ENCODE measurements around the gene RBM6. TPM values are rescaled to one million over a fixed set of nuclear protein-coding genes. Genes with fewer than 3 reads are reported as not detected.
"Not testable (repeated sequence)": the region's sequence is repeated elsewhere in the genome, so short reads cannot be mapped to it uniquely, and the experiment has no call there.

The RBM6 gene, protein sequence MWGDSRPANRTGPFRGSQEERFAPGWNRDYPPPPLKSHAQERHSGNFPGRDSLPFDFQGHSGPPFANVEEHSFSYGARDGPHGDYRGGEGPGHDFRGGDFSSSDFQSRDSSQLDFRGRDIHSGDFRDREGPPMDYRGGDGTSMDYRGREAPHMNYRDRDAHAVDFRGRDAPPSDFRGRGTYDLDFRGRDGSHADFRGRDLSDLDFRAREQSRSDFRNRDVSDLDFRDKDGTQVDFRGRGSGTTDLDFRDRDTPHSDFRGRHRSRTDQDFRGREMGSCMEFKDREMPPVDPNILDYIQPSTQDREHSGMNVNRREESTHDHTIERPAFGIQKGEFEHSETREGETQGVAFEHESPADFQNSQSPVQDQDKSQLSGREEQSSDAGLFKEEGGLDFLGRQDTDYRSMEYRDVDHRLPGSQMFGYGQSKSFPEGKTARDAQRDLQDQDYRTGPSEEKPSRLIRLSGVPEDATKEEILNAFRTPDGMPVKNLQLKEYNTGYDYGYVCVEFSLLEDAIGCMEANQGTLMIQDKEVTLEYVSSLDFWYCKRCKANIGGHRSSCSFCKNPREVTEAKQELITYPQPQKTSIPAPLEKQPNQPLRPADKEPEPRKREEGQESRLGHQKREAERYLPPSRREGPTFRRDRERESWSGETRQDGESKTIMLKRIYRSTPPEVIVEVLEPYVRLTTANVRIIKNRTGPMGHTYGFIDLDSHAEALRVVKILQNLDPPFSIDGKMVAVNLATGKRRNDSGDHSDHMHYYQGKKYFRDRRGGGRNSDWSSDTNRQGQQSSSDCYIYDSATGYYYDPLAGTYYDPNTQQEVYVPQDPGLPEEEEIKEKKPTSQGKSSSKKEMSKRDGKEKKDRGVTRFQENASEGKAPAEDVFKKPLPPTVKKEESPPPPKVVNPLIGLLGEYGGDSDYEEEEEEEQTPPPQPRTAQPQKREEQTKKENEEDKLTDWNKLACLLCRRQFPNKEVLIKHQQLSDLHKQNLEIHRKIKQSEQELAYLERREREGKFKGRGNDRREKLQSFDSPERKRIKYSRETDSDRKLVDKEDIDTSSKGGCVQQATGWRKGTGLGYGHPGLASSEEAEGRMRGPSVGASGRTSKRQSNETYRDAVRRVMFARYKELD
- polyA plus RNA-seq (2013, experiment 1 of 2; ENCODE audit: insufficient read length) = 56.8 TPM
- 61.0 TPM for polyA plus RNA-seq (2013, experiment 2 of 2; ENCODE audit: insufficient read length)

DNA sequence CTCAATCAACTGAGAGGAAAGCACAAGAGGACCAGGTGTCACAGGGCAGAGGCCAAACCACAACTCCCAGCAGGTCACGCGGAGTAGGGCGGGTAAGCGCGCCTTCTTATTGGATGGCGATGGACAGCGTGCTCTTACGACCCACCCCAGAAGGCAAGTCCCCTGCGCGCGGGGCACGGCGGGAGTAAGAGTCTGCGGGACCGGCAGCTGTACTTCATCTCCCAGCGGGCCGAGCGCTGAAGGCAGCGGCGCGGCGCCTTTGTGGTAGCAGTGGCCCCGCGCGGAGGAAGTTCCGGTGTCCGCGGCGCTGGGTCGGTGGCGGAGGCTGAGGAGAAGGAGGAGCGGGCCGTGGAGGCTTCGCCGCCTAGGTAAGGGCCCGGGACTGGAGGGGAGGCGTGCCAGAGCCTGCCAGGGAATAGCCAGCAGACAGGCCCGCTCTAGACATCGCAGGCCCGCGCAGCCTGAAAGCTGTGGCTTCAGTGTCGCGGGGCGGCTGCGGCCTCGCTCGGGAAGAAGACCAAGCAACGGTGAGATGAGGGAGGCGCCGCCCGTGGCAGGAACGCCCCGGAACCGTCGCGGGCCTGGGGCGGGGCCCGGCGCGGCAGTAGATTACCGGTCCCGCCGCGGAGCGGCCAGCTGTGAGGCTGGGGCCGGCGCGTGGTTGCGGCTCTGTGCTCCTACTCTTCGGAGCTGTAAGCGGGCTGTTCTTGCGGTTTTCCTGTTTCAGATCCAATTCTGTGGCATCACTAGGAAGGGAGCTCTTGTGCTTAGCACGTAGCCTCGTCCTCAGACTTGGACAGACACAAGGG is at the start of gene RBM6:
TSS of gene RBM6 (plus strand) at position 293 of the 809 bp plus-strand sequence. CDS start 22,492 bp downstream, outside the sequence.
- DNase-seq = peak; percentile 97

DNA sequence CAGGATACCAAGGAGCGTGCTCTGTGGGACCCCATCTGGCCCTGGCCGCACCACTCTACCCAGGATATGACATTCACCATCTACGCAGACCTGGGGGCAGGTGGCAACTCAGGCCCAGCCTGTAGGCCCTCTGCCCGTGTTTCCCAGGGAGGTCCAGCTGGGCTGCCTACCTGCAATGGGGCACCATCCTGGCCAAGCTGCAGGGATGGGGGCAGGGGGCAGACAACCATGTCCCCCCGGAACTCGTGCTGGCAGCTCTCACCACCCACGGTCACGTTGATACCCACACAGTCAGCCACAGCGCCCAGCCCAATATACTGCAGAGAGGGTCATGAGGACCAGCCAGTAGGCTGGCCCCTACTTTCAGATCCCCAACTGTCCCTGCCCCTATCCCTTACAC is 44.2 kb upstream of the RBM6 start:
- DNase-seq = no peak

DNA sequence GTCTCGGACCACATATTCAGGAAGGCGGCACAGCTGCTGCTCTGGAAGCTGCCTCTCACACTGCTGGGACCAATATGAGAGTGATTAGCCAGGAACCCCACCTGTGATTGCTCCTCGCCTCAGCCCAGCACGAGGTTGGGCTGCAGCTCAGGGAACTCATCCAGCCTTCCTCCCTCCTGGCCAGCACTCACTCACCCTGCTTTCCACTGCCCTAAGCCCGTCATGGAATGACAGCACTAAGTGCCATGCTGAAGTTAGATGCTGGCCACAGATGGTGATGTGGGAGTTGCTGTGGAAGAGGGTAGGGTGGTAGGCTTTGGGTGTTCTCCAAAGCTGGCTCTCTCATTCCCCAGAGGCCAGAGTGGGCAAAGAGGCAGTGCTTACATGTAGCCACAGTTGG is 43.6 kb upstream of the RBM6 start:
- no peak for DNase-seq

DNA sequence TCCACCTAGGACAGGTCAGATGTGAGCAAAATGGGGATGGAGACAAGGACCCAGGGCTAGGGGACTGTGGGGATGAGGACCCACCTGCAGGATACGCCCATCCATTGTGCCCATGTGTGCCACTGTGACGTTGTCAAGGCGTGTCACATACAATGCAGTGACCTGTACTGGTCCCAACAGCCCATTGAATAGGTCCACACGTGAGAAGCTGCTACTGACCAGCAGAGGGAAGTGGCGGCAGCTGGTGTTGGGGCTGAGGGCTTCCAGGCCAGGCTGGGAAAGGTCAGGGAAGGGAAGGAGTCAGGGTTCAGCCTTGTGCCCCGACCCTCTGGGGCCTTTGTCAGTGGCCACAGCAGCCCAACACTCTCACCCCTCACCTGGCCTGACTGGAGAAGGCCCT is 41.0 kb upstream of the RBM6 start:
- DNase-seq = no peak

DNA sequence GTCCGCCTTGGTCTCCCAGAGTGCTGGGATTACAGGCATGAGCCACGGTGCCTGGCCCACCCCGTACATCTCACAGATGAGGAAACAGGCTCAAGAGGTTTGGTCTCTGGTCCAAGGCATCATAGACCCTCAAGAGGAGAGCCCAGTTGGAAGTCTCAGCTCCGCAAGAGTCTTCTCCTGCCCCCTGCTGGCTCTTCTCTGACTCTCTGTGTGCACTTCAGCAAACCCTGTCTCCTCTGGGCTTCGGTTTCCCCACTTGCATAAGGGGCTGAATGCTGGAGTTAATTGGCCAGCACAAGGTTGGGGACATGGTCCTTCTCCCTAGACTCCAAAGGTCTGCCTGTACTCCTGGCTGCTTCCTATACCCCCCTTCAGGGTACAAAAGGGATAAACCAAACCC is 40.1 kb upstream of the RBM6 start:
- DNase-seq = peak; percentile 7

DNA sequence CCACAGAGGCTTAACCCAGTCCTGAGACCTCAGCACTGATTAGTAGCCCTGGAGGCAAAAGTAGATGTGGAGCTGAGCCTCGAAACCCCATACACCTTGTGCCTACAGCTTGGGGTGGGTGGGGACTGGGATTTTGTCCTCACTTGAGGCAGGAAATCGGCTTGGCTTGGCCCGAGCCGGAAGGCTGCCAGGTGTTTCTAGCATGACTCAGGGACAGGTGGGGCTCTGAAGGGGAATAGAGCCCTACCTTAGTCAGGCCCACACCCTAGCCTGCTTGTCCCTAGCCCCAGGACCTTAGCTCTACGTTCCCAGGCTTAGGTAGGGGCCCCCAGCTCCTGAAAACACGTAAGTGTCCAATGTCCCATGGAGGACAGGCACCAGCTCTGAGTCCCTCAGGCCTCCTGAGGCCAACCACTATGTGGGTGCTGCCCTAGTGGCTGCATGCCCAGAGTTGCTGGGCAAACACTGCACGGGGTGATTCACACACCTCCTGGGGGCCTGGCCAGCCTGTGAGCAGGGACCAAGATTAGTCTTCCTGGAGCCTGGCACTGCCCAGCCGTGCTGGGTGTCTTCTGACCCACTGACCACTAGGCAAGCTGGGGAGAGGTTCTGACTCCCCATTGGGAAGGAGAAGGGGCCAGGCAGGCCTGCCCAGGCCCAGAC is 39.3 kb upstream of the RBM6 start:
- DNase-seq = peak; percentile 23

DNA sequence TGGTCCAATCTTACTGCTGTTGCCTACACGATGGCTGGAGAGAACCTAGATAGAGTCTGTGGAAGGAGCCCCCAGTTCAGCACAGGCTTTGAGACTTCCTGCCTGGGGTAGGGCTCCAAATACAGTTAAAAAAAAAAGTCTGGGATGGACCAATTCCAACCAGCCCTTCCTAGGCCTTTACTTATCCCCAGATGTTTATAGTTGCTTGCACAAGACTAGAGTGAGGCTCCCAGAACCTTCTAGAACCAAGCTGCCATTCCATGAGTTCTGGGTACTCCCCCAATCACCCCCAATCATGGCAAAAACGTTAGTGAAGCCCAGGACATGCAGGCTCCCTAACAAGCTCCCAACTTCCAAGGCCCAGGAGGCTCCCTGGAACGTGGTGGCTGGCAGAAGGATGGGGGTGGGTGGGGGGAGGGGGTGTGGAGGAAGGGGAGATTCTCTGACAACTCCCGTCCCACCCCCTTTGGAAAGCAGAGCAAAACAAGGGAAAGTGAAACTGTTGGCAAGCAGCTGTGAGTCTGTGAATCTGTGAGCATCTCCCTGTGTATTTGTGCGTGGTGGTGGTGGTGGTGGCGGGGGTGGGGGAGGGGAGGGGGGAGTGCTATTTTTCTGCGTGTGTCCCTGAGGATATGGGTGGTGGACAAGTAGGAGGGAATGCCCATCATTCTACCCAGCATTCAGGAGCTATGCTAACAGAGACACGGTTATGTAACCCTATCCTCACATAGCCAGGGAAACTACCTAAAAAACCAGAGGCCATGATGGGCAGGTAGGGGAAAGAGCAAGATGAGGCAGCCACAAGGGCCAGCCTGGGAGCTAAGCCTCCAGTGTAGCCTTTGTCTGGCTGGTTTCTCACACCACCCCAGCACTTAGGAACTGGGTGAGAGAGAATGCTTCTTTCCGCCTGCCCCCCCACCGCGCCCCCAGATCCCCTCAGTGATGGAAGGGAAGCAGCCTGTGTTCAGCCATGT is 38.3 kb upstream of the RBM6 start:
- no peak for DNase-seq

DNA sequence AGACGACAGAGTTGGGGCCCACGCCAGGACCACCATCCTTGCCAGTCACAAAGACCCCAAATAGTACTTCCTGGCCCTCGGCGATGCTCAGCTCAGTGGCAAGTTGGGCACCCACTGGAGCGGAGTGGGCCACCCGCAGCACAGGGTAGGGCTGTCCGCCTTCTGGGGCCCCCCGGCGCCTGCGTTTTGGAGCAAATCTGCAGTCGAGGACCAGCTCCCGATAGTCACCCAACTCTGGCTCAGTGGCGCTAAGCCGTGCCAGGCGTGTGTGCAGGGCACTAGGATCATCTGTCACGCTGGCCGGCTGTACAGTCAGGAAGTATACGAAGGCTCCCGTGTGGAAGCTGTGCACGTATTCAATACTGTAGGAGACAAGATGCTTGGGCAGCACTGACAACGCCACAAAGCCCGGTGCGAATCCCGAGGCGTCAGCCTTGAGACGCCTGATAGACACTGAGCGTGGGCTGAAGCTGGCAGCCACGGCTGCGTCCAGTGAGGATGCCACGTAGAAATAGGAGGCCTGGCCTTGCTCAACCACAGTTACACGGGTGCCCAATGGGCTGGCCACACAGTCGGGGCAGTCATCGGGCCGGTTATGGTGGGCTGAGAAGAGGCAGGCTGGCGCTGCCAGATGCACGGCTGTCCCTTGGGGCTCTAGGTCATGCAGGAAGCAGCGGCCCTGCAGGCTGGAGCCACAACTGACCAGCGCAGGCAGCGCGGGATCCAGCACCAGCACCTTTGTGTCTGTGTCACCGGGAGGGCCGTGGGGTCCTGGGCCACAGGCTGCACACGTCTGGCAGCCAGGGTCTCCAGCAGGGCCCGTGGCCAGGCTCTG is 37.2 kb upstream of the RBM6 start:
- no peak for DNase-seq

DNA sequence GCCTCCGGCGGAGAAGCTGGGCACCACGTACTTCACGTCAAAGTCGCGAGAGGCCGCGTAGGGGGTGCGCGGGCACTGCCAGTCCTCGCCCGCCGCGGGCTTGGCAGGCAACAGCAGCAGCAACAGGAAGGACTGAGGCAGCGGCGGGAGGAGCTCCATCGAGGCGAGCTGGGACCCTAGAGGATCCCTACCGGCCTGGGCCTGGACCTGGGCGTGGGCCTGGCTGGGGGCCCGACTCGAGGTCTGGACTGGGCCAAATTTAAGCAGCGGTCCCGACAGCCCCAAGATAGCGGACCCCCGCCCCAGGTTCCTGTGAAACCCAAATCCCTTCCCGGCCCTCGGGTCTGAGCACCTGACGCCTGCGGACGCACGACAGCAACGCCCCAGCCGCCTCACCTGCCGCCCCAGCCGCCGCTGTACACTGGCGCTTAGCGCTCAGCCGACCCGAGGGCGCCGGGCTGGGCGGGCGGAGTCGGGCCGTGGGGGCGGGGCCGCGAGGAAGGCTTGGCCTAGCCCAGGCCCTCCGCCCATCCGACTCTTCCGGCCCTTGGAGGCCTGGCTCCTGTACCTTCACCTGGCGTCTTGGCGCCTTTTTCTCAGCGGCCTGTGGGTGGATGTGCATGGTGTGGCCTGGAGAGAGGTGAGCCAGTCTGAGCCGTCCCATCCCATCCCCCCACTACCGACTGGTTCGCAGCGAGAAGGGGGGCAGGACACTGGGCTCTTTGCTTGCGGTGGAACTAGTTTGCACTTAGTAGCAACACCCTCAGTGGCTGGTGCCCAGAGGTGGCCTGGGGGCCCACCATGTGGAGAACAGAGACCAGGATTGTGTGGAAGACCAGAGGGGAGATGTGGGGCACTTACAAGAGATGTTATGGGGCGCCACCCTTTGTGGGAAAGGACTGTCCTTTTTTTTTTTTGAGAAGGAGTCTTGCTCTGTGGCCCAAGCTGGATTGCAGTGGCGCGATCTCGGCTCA is 36.2 kb upstream of the RBM6 start, which contains the start of gene MST1R:
TSS of gene MST1R (minus strand) at position 423 of the 974 bp plus-strand sequence. CDS start at position 159, 264 bp downstream.
- peak; percentile 22 for DNase-seq

DNA sequence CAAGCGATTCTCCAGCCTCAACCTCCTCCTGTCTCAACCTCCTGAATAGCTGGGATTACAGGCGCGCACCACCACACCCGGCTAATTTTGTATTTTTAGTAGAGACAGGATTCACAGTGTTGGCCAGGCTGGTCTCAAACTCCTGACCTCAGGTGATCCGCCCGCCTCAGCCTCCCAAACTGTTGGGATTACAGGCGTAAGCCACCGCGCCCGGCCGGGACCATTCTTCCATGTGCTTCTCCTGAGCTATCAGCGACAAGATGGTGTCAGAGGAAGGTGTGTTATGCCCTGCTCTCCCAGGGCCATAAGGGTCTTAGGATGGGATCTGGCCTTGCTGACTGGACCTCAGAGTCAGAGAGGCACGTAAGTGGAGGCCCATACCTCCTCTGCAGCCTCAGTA is 35.5 kb upstream of the RBM6 start:
- not testable (repeated sequence) for DNase-seq

DNA sequence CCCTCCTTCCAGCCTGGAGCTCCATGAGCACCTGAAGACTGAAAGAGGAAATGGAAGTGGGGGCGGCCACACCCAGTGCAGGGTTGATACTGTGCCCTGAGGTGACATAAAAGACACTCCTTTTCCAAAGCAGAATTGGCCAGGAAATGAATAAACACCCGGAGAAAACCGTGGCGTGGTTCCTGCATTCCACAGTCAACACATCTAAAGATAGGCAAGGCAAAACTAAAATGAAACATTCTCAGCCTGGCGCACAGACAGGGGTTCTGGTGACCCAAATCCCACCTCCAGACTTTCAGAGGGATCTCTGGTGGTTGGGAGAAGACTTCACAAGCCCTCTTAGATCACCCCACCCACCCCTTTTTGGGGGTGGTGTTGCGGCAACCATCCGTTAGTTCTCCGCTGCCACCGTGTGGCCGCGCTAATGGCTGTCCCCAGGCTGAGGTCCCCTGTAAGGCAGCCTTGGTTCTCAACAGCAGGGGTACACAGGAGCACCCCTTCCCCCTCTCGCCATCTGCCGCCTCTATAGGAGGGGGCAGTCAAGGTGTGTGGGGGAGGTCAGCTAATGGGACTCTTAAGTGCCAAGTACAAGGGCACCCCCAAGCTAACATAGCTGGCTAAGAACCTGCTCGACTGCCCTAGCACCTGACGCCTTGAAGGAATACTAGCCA is 33.7 kb upstream of the RBM6 start:
- peak; percentile 41 for DNase-seq

DNA sequence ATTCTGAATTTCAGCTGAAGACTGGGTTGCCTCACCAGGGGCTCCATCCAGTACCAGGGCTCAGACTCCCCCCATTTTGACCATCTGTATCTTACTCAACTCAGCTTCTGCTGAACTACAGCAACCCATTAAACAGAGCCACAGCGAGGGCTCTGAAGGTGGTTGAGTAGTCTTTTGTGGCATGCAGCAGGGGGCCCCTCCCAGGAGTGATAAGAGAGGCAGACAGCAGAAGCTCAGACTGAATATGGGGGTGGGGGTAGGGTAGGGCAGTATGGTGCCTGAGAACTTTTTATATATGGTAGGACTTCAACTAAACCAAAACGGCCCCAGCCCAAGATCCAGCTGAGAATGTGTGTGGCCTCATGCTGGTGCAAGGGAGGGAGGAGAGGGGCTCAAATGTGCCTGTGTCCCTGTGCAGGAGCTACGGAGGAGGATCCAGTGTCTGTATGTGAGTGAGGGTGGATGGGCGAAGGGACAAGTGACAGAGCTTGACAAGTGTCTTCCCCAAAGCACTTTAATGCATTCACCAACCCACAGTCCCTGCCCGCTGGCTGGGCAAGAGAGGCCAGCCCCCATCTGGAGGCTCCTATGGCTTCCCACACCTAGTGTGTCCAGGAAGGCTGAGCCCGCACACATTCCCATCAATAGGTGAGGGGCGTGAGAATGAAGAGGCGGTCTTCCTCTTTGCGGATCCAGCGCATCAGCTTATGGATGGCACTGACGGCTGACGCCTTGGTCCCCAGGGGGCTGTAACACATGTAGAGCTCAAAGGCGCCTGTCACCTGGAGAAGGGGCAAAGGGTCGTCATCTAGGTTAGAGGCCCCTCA is 31.4 kb upstream of the RBM6 start:
- no peak for DNase-seq

DNA sequence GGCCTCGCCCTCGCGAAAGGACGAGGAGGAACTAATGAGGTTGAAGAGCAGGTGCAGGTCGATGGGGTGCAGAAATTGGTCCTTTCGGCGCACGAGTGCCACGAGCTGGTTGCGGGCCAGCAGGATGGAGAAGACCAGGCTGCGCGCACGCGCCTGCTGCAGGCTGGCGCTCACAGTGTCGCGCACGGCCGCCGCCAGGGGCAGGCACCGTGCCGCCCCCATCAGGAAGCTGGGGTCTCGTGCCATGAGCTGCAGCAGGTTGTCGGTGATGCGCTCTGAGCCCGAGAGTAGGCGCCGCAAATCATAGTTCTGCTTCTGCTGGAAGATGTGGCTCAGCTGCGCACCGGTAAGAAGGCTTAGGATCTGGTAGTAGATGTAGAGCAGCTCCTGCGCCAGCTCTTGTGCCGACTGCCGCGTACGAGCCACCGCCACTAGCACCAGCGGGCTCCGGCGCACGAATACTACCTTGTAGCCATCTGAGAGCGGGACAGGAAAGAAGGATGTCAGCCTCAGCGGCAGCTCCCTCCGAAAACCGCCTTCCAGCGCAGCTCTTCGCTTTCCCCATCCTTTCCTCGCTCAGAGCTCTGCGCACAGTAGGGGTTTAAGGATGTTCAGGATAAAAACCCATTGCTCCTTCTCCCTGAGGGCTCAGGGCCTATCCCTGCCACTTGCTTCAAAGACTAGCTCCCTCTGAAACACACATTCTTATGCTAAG is 29.4 kb upstream of the RBM6 start:
- DNase-seq = no peak

DNA sequence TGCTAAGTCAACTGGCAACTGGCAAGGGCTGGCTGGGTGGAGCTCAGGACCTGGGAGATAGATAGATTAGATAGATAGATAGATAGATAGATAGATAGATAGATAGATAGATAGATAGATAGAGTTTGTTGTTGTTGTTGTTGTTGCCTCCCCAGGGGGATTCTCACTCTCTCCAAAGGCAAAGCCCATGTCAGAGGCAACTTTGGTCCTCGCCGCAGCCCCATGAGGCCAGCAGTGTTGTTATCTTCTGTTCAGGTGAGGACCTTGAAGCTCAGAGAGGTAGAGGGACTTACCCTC is 28.9 kb upstream of the RBM6 start:
- DNase-seq = no peak

DNA sequence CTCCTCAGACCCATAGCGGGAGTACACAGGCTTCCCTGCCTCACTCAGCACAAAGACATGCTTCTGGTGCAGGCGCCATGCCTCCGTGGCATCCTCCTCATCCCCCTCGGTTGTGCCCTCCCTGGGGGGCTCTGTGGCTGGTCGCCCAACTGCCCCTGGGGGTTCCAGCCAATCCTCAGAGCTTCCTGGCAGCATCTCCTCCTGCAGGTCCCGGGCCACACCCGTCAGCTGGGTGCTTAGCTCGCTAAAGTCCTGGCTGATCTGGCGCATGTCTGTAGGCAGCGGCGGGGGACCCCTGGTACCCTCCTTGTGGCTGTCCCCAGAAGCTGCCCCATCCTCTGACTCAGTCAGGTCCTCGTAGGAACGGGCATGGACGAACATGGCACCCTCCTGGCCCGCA is 28.3 kb upstream of the RBM6 start:
- no peak for DNase-seq

DNA sequence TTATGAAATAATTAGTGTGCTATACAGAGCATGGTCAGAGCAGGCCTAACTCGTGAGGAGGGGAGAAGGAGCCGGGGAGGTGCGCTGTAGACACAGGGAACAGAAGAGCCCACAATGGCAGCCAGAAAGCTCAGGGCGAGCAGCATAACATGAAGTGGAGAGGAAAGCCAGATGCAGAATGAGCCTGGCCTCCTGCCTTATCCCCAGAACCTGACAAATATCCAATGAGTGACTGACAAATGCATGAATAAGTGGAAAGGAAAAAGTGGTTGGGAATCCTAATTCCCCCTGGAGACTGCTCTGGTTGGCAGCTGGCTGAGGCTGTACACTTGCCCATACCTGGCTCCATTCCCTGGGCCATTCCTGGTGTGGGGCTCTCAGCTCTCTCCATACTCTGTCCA is 27.1 kb upstream of the RBM6 start:
- no peak for DNase-seq

Measured in fibroblast of skin of back (primary cell).